ENCODE data around the gene PTPRM. TPM values are rescaled to one million over a fixed set of nuclear protein-coding genes. Genes with fewer than 3 reads are reported as not detected.

Gene PTPRM
- total and polyA plus RNA-seq, 2 donors (not counting 3 experiments of a cell fraction or from before 2014, with no cell fraction given): 37.4 to 43.7 TPM

GRCh38 chr18:7784171-7784570, 217.1 kb downstream of the PTPRM start:
- POLR2A ChIA-PET: no interaction called here
- no peak overlapping the region for H2AFZ ChIP-seq (ENCODE audit: low read depth, low read length)
- H3K27me3 ChIP-seq (ENCODE audit: control insufficient read depth in 2 of 2, insufficient read depth in 2 of 2, low read length in 2 of 2): no peaks in the 10 kb centered on the region
- no peak overlapping the region for H3K4me2 ChIP-seq (ENCODE audit: insufficient read depth, low read length)
- H3K4me1 ChIP-seq (ENCODE audit: control insufficient read depth, extremely low read depth, insufficient read depth, low read length): no peaks in the 10 kb centered on the region
- H3K9me3 ChIP-seq (replicated peaks; ENCODE audit: control insufficient read depth, insufficient read depth, low read length): no peaks in the 10 kb centered on the region
- no peaks in the 10 kb centered on the region for H3K79me2 ChIP-seq (ENCODE audit: control insufficient read depth, insufficient read depth, low read length)
- no peaks in the 10 kb centered on the region for H3K36me3 ChIP-seq (ENCODE audit: control insufficient read depth in 2 of 2, extremely low read depth in 1 of 2, insufficient read depth in 2 of 2, low read length in 2 of 2)
- H4K20me1 ChIP-seq (replicated peaks; ENCODE audit: control insufficient read depth, extremely low read depth, insufficient read depth, low read length): no peaks in the 10 kb centered on the region
- no peaks in the 10 kb centered on the region for H3K9me1 ChIP-seq (replicated peaks; ENCODE audit: control insufficient read depth, extremely low read depth, insufficient read depth, low read length)
- DNase-seq (ENCODE audit: low read depth, low spot score) (no peak), FAIRE-seq (no peak)
- CTCF ChIA-PET: interaction anchor here (1.4 kb wide), 1 partner anchor 512 kb away, joined by 3 read pairs; no protein-coding TSS in a partner anchor
- intact Hi-C loops (cut with micrococcal nuclease): loop anchor here (10.0 kb wide), 1 partner anchor 201 kb away; no protein-coding TSS in a partner anchor
- no peak for TF ChIP-seq EZH2 (IDR thresholded peaks at IDR 0.05; ENCODE audit: borderline replicate concordance, low read depth, low read length, severe bottlenecking)
- no peak for TF ChIP-seq GATA2 (IDR thresholded peaks at IDR 0.05; ENCODE audit: insufficient read depth, insufficient read length, low read depth, low read length)
- no peak for TF ChIP-seq MAX (IDR thresholded peaks at IDR 0.05; ENCODE audit: insufficient read depth, insufficient read length)
- TF ChIP-seq MYC (IDR thresholded peaks at IDR 0.05; ENCODE audit: low read depth, low read length): no peak
- no peak for TF ChIP-seq POLR2A (IDR thresholded peaks at IDR 0.05; ENCODE audit: low read depth, low read length)
- TF ChIP-seq FOS (IDR thresholded peaks at IDR 0.05; ENCODE audit: borderline replicate concordance, insufficient read depth, low read length): no peak
- H3K27ac ChIP-seq (ENCODE audit: insufficient read depth, low read depth, low read length): no peak overlapping the region
- no TSS peak for BruUV-seq (replicated peaks)
- H3K9ac ChIP-seq (replicated peaks; ENCODE audit: extremely low read depth, insufficient read depth, low read length): no peak overlapping the region
- dilution Hi-C loops (cut with MboI; ENCODE audit: extremely low pct_ligation_motif_present, low sequenced_read_pairs): no loop called here
- no peak overlapping the region for H3K4me3 ChIP-seq (replicated peaks in 1 of 3; ENCODE audit: insufficient read depth in 1 of 3, low read depth in 1 of 3, low read length in 3 of 3)

DNA sequence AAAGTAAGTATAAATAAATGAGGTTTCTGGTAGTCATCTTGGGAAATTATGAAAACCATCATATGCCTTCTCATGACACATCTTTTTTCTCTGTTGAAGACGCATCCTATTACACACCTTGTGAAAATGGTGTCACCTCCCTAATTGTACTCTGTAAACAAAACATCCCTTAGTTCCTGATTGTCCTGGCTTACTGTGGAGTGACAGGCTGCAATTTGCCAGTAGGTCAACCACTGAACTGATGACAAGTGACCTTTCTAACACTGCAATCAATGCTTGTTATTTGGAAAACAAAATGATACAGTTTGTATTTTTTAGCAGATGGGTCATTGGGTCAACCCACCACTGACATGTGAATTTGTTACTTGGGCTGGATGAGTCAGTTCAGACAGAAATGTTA, 219.5 kb downstream of the PTPRM start:
- H2AFZ ChIP-seq (ENCODE audit: low read depth, low read length): no peak overlapping the region
- BruUV-seq (replicated peaks): no TSS peak
- H3K27me3 ChIP-seq (ENCODE audit: control insufficient read depth in 2 of 2, insufficient read depth in 2 of 2, low read length in 2 of 2): no peaks in the 10 kb centered on the region
- H4K20me1 ChIP-seq (replicated peaks; ENCODE audit: control insufficient read depth, extremely low read depth, insufficient read depth, low read length): no peaks in the 10 kb centered on the region
- DNase-seq (ENCODE audit: low read depth, low spot score): no peak
- H3K9me1 ChIP-seq (replicated peaks; ENCODE audit: control insufficient read depth, extremely low read depth, insufficient read depth, low read length): no peaks in the 10 kb centered on the region
- no peaks in the 10 kb centered on the region for H3K79me2 ChIP-seq (ENCODE audit: control insufficient read depth, insufficient read depth, low read length)
- H3K9ac ChIP-seq (replicated peaks; ENCODE audit: extremely low read depth, insufficient read depth, low read length): no peak overlapping the region
- POLR2A ChIA-PET: no interaction called here
- no peaks in the 10 kb centered on the region for H3K36me3 ChIP-seq (ENCODE audit: control insufficient read depth in 2 of 2, extremely low read depth in 1 of 2, insufficient read depth in 2 of 2, low read length in 2 of 2)
- no peak overlapping the region for H3K27ac ChIP-seq (ENCODE audit: insufficient read depth, low read depth, low read length)
- H3K4me1 ChIP-seq (ENCODE audit: control insufficient read depth, extremely low read depth, insufficient read depth, low read length): no peaks in the 10 kb centered on the region
- dilution Hi-C loops (cut with MboI; ENCODE audit: extremely low pct_ligation_motif_present, low sequenced_read_pairs): no loop called here
- intact Hi-C loops (cut with micrococcal nuclease): loop anchor here (10.0 kb wide), 1 partner anchor 198 kb away; no protein-coding TSS in a partner anchor
- no peaks in the 10 kb centered on the region for H3K9me3 ChIP-seq (replicated peaks; ENCODE audit: control insufficient read depth, insufficient read depth, low read length)
- TF ChIP-seq CTCF (IDR thresholded peaks at IDR 0.05; ENCODE audit: extremely low read depth in 1 of 2, insufficient read depth in 1 of 2, low read depth in 1 of 2, low read length in 2 of 2): no peak
- no peak for TF ChIP-seq POLR2AphosphoS5 (IDR thresholded peaks at IDR 0.05; ENCODE audit: insufficient read depth, low read depth, low read length)
- TF ChIP-seq JUN (IDR thresholded peaks at IDR 0.05; ENCODE audit: borderline replicate concordance, insufficient read depth, insufficient read length, low read depth): no peak
- CTCF ChIA-PET: no interaction called here
- no peak for FAIRE-seq
- H3K4me2 ChIP-seq (ENCODE audit: insufficient read depth, low read length): no peak overlapping the region
- H3K4me3 ChIP-seq (replicated peaks in 1 of 3; ENCODE audit: insufficient read depth in 1 of 3, low read depth in 1 of 3, low read length in 3 of 3): no peak overlapping the region

Measured in endothelial cell of umbilical vein (primary cell).